NK-92 treated with Interleukin-12 subunit alpha and Interleukin-12 subunit beta, amount 100 ng/mL, for 24 hours (cell line): ENCODE measurements around the gene CHD9.

Experiments
- DNase-seq: peaks from one replicate; lab custom pipeline; 2025; lab: John Stamatoyannopoulos, UW

CHD9 gene

GRCh38 chr16:53372992-53373871 is 318.4 kb downstream of the CHD9 start:
- DNase-seq: no peak

GRCh38 chr16:53374800-53375199 is 320.0 kb downstream of the CHD9 start:
- no peak for DNase-seq

- no peak for DNase-seq
Observed at GRCh38 chr16:53378138-53378537, 323.3 kb downstream of the CHD9 start.
